HG03442 (cell line): ENCODE results near the gene PTMA.
"Not testable (repeated sequence)": the region's sequence is repeated elsewhere in the genome, so short reads cannot be mapped to it uniquely, and the experiment has no call there.

ENCODE experiments used
- ATAC-seq: cut with Tn5 transposase; IDR thresholded peaks from one replicate; pipeline ENCODE4 v1.9.1; 2021; ENCODE audit warnings: mild to moderate bottlenecking, moderate library complexity; ENCODE audit not compliant: unreplicated experiment

The PTMA gene

GRCh38 chr2:231749016-231749415 lies 40.7 kb downstream of the PTMA start:
- ATAC-seq, result not testable (repeated sequence)

GRCh38 chr2:231751042-231751815 lies 42.9 kb downstream of the PTMA start:
- ATAC-seq, result no peak

- no peak for ATAC-seq
Measured at GRCh38 chr2:231752061-231752460, 43.7 kb downstream of the PTMA start.

- ATAC-seq, result no peak
Measured at GRCh38 chr2:231761735-231762134, 53.4 kb downstream of the PTMA start.
